Stimulated activated naive CD8-positive, alpha-beta T cell treated with anti-CD3 and anti-CD28 coated beads, Interleukin-15, Interleukin-2, amounts not matched to agents 100 U/mL and 50 U/mL, for 24 hours (primary cell): Measurements from ENCODE around the gene OSBPL9.

Experiments used
- ATAC-seq: fragments of 150-1000 bp; cut with Tn5 transposase; one replicate; pipeline ENCODE4 v1.10.0; 2021
- DNase-seq: peaks from one replicate; pipeline ENCODE4 v3.0.0; 2021

OSBPL9 gene

GRCh38 chr1:51740652-51741051 lies 123.8 kb downstream of the OSBPL9 start:
- ATAC-seq, result no peak
- DNase-seq, result no peak

- DNase-seq (no peak), ATAC-seq (no peak)
Measured at GRCh38 chr1:51741121-51741681, 124.3 kb downstream of the OSBPL9 start.

DNA sequence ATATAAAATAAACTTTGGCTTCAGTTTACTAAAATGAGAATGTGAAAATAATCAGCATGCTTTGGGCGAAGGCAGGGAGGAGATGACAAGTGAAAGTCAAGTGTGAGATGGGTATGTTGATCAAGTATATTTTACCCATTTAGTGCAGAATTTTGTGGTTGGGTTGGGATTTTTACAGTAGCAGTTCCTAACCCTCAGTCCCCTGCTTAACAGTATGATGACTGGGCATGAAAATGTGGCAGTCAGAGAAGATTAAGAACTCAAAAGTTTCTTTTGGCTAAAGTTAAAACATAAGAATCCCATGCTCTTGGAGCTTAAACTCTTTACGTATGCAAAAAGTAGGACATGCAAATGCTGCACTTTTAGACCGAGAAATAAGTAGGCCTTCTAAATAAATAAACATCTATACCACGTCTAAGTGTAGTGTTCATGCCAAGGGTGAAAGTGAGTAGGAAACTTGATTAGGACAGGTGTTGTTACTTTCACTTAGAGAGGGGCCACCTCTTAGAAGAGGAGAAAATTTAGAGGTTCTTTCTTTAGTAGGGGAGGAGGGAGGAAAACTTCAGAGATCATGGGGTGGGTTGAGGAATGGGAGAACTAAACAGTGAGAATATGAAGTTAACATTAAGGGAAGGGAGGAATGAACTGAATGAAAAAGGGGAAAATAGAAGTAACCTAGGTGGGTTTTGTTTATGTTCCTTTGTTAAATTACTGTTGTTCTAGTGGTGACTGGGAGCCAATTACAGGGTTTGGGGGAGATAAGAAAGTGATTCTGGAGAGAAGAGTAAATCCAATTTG lies 127.8 kb downstream of the OSBPL9 start:
- ATAC-seq (no peak), DNase-seq (no peak)

GRCh38 chr1:51745304-51745570 lies 128.3 kb downstream of the OSBPL9 start:
- ATAC-seq, result no peak
- DNase-seq, result no peak

- DNase-seq (no peak), ATAC-seq (no peak)
Measured at GRCh38 chr1:51749151-51749550, 132.3 kb downstream of the OSBPL9 start.

DNA sequence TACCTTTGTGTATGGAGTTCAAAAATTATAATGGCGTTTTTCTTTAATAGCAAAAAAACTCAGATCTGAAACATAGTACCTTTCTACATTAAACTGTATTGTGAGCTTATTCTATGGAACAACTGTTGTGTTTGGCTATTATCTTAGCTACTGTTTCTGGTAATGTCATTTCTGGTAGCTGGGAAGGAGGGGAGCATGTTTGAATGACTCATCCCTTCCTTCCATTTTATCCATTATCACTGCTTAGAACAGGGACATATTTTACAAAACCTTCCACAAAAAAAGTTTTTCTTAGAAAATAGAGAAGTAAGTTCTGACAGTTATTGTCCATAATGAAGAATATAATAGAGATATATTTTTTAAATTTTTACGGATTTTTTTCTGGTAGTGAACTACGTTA lies 133.3 kb downstream of the OSBPL9 start:
- DNase-seq, result no peak
- ATAC-seq, result no peak

- DNase-seq, result no peak
- ATAC-seq, result no peak
Measured at GRCh38 chr1:51750729-51751128, 133.8 kb downstream of the OSBPL9 start.

- no peak for DNase-seq
- ATAC-seq, result no peak
Measured at GRCh38 chr1:51752073-51752948, 135.4 kb downstream of the OSBPL9 start.

DNA sequence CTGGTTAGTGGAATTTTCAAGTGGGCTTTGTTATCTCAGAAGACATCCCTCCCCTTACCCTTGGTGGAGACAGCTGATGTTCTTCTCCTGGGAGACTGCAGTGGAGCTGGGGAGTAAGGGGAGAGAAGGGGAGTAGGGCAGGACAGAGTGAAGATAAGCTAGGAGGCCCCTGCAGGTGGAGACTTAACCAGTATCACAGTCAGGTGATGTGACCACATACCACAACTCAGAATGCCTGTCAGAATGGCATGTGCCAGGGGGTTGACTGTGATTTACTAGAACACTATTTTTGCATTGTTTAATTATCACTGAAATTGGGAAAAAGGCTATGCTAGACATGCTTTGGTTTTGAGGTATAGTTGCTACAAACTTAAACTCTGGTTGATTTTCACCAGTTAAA lies 137.1 kb downstream of the OSBPL9 start:
- ATAC-seq (no peak), DNase-seq (no peak)

GRCh38 chr1:51754666-51755065 lies 137.8 kb downstream of the OSBPL9 start:
- ATAC-seq, result no peak
- no peak for DNase-seq

GRCh38 chr1:51755437-51755836 lies 138.5 kb downstream of the OSBPL9 start:
- ATAC-seq, result no peak

DNA sequence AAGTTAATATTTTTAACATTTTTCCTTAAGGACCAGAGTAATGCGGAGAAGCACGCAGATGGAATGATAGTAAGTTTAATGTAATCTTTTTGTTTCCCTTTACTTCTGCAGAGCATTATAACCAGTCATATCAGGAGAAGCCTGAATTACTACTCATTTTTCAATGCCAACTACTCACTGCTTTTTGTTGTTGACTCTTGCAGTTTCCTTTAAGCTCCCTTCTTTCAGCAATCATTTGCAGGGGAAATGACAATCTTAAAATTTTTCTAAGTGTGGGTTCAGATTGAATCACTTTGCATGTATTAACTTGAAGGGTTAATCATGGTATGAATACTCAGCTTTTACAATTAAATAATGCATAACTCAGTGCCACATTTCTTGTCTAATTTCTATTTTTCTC lies 139.4 kb downstream of the OSBPL9 start:
- ATAC-seq, result no peak
- no peak for DNase-seq

More at GRCh38 chr1:51755437-51755836, 138.5 kb downstream of the OSBPL9 start:
- no peak for DNase-seq

DNA sequence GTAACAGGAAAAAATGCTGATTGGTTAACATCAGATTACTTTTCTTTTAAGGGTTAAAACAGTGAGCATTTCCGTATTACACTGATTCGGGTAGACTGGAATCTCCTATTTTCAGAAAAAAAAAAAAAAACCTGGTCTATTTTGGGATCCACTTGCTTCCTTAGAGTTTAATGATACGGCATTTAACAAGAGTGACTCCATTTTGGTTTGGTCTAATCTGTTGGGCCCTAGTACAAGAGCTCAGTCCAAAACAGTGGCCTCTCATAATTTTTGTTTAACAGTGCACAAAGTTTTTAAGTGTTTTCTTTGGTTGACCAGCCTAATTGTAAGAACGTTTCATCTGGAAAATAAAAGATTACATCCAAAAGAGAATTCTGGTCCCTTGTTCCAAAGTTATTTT lies 141.4 kb downstream of the OSBPL9 start:
- no peak for DNase-seq
- no peak for ATAC-seq

GRCh38 chr1:51760872-51761271 lies 144.0 kb downstream of the OSBPL9 start:
- DNase-seq, result no peak
- ATAC-seq, result no peak

GRCh38 chr1:51761351-51761750 lies 144.5 kb downstream of the OSBPL9 start:
- no peak for DNase-seq
- ATAC-seq, result no peak

DNA sequence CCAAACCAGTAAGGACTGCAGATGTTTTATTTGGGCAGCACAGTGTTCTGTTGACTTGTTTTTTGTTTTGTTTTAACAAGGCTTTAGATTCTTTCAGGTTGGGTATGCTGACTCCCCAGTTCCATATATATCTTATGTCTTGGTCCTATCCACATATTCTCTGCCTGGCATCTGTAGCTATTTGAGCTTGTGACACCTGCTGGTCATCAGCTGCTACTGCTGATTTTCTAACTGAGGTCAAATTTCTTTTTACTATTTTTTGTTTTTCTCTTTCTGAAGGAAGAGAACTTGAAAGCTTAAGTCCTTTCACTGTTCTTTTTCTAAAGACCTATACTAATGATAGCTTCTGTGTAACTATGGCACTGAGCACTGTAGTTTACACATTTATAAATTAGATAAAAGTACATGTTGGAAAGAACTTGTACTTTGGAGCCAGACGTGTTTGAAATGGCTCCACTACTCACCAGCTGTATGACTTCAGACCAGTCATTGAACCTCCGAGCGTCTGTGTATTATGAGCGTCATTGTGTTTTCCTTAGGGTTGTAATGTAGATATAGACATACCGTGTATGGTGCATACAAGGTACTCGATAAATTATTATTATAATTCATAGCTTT lies 152.2 kb downstream of the OSBPL9 start:
- DNase-seq (no peak), ATAC-seq (no peak)

DNA sequence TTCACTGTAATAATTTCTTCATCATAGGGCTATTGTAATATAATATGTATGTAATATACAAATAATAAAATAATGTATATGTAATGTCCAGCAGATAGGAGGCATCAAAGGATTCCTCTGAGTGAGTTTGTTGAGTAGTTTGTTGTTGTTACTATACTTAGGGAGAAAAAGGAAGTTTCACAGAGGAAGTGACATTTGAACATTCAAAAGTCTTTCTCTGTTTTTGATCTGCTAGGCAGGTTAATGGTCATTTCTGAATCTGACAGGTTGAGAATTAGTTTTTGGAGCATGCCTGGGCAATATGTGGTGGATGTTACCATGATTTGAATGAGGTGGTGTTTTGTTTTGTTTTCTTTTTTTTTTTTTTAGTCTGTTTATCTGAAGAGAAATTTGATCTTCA lies 159.5 kb downstream of the OSBPL9 start:
- no peak for ATAC-seq

DNA sequence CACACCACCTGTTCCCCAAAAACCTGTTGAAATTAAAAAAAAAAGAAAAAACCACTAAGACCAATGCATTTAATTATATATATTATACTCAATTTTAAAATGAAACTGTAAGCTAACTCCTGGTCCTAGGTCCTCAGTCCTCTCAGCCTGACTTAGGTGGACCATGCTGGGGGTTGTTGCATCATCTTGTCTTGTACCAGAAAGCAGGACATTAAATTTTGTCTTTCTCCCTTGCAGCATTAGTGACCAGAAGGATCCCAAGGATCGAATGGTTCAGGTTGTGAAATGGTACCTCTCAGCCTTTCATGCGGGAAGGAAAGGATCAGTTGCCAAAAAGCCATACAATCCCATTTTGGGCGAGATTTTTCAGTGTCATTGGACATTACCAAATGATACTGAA lies 164.0 kb downstream of the OSBPL9 start:
- ATAC-seq (no peak), DNase-seq (no peak)

More for the DNA sequence above, 159.5 kb downstream of the OSBPL9 start:
- no peak for DNase-seq

DNA sequence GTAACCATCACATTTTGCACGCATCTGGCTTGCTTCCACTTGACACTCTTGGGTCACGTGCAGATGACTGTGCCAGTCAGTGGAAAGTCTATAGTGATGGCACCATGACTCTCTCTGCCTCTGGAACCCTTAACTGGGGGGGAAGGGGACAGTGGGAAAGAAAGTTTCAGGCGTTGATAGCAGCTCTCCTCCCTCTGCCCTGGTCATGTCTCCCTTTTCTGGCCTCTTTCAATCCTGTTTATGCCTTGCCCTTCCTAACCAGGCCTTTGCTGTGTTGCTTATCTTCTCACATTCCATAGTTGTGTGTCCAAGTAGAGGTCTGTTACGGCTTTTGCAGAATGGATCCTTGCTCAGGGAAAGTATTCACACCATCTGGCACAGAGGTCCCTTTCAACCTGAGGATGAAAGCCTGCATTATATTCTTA lies 168.1 kb downstream of the OSBPL9 start:
- DNase-seq, result no peak
- no peak for ATAC-seq

DNA sequence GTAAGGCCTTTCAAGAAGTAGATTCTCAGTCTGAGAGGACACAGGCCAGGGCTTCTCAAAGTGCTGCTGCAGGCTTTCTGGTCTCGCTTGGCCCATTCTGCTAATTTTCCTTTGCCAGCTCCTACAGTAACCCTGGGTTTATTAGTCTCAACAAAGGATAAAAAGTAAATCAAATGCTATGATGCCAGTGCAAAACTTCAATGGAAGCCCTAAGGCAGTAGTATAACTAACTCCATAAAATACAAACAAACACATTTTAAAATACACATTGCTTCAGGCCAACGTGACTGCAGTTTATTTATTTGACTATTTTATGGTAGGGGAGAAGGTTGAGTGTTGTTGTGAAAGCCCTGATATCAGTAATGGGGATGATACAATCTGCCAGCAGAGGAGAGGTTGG lies 172.0 kb downstream of the OSBPL9 start:
- ATAC-seq (no peak), DNase-seq (no peak)

DNA sequence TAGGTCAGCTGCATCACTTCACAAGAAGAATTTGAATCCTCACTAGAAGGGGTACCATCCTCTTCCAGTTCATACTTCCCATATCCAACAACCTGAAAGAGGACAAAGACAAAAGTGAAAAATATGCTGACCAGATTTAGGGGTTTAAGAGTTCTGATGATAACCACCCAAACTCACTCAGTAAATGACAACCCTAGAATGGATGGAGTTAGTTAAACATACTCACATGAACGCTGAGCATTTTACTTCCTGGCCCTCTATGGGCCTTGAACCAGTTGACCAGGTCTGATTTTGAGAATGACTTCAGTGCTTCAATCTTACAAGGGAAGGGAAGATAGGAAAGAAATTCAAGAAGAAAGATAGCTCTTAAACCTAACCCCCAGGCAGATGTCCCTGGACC lies 172.4 kb downstream of the OSBPL9 start:
- ATAC-seq (no peak), DNase-seq (no peak)

DNA sequence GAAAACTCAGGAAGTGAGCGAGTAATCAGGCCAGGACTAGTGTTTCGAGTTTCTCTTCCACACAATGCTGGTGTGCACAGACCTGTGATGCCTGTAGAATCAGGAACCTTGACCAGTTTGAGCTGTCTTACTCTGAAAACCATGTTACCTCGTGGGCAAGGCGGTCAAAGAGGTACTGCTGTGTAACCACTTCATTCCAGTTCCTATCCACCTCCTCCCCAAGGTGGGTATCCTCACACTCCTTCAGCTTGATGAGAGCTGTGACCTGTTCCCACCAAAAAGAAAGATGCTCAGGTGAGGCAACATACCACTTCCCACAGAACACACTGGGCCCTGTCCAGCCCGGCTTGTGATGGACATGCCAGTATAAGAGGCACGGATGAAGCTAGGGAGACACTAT lies 173.5 kb downstream of the OSBPL9 start:
- ATAC-seq (no peak), DNase-seq (no peak)

- DNase-seq (no peak), ATAC-seq (no peak)
Measured at GRCh38 chr1:51791888-51792287, 175.0 kb downstream of the OSBPL9 start.
